CD4-positive, alpha-beta T cell treated with Interleukin-4 for 1 hour (primary cell): Measurements from ENCODE around the gene SPOCD1.

Experiments used
- DNase-seq, 2 donors: peaks; one replicate each; pipeline ENCODE4 v3.0.0-alpha.2; 2020 to 2022

The SPOCD1 gene

GRCh38 chr1:31753707-31754349 lies 62.0 kb downstream of the SPOCD1 start:
- no peak for DNase-seq

GRCh38 chr1:31752952-31753475 lies 62.8 kb downstream of the SPOCD1 start:
- DNase-seq: no peak

- no peak for DNase-seq
Observed at GRCh38 chr1:31752258-31752657, 63.6 kb downstream of the SPOCD1 start.

GRCh38 chr1:31751822-31752241 lies 64.0 kb downstream of the SPOCD1 start:
- no peak for DNase-seq

GRCh38 chr1:31750858-31751510 lies 64.8 kb downstream of the SPOCD1 start:
- DNase-seq: peak; percentile 49

GRCh38 chr1:31749785-31750735 lies 65.8 kb downstream of the SPOCD1 start:
- DNase-seq: no peak

GRCh38 chr1:31748365-31748764 lies 67.5 kb downstream of the SPOCD1 start:
- DNase-seq: no peak

GRCh38 chr1:31747304-31747703 lies 68.5 kb downstream of the SPOCD1 start:
- no peak for DNase-seq

- DNase-seq: no peak
Observed at GRCh38 chr1:31746687-31747086, 69.1 kb downstream of the SPOCD1 start.

- no peak for DNase-seq
Observed at GRCh38 chr1:31745946-31746670, 69.7 kb downstream of the SPOCD1 start.

- peak; percentile 50 to 60 for DNase-seq
Observed at GRCh38 chr1:31745096-31745945, 70.5 kb downstream of the SPOCD1 start.

GRCh38 chr1:31744165-31744888 lies 71.5 kb downstream of the SPOCD1 start:
- peak in 1 of 2 donors; percentile 44 for DNase-seq

- no peak for DNase-seq
Observed at GRCh38 chr1:31742462-31743212, 73.2 kb downstream of the SPOCD1 start.
